Nephron progenitor cell (in vitro differentiated cells): ENCODE measurements around the gene TLN1.

ENCODE experiments used
- DNase-seq: peaks from one replicate; pipeline ENCODE4 v3.0.0; 2021
- H3K27ac Mint-ChIP-seq: 2 replicates; pipeline ENCODE4 v1.8.0; 2021; ENCODE audit warnings: mild to moderate bottlenecking, moderate library complexity, mixed read lengths
- H3K27me3 Mint-ChIP-seq: 2 replicates; pipeline ENCODE4 v1.8.0; 2021; ENCODE audit warnings: mild to moderate bottlenecking, low read depth, mixed read lengths; ENCODE audit not compliant: poor library complexity
- H3K36me3 Mint-ChIP-seq: 2 replicates; pipeline ENCODE4 v1.8.0; 2021; ENCODE audit warnings: low read depth, mixed read lengths
- H3K4me1 Mint-ChIP-seq: 2 replicates; pipeline ENCODE4 v1.8.0; 2021; ENCODE audit warnings: mixed read lengths
- H3K4me3 Mint-ChIP-seq: 2 replicates; pipeline ENCODE4 v1.8.0; 2021; ENCODE audit warnings: mild to moderate bottlenecking, moderate library complexity, mixed read lengths
- H3K9me3 Mint-ChIP-seq: 2 replicates; pipeline ENCODE4 v1.8.0; 2021; ENCODE audit warnings: mild to moderate bottlenecking, moderate library complexity, mixed read lengths
- TF ChIP-seq, protein P1 (sequence below): fragments of 200-600 bp; sonication (generic); IDR thresholded peaks from 2 replicates; pipeline ENCODE4 v1.5.0; 2021; ENCODE audit warnings: antibody characterized with exemption

The TLN1 gene

DNA sequence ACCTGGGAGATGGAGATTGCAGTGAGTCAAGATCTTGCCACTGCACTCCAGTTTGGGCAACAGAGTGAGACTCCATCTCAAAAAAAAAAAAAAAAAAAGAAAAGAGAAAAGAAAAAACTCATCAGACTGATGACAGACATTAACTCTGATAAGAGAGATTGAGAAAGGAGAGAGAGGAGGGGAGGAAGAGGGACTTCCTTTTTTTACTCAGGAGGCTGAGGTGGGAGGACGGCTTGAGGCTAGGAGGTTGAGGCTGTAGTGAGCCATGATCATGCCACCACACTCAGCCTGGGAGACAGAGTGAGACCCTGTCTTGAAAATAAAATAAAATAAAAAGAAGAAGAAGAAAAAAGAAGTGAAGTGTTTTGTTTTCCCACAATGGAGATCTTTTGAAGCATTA, 31.8 kb upstream of the TLN1 start:
- Mint-ChIP-seq H3K36me3 (peaks cover 9% of the 10 kb centered on the region), H3K4me1 (peaks cover 21% of the 10 kb centered on the region), H3K27me3 (peaks cover 7% of the 10 kb centered on the region), H3K4me3 (no peak overlapping the region), H3K27ac (no peak overlapping the region), H3K9me3 (no peaks in the 10 kb centered on the region)
- DNase-seq: no peak
- TF ChIP-seq, protein P1, sequence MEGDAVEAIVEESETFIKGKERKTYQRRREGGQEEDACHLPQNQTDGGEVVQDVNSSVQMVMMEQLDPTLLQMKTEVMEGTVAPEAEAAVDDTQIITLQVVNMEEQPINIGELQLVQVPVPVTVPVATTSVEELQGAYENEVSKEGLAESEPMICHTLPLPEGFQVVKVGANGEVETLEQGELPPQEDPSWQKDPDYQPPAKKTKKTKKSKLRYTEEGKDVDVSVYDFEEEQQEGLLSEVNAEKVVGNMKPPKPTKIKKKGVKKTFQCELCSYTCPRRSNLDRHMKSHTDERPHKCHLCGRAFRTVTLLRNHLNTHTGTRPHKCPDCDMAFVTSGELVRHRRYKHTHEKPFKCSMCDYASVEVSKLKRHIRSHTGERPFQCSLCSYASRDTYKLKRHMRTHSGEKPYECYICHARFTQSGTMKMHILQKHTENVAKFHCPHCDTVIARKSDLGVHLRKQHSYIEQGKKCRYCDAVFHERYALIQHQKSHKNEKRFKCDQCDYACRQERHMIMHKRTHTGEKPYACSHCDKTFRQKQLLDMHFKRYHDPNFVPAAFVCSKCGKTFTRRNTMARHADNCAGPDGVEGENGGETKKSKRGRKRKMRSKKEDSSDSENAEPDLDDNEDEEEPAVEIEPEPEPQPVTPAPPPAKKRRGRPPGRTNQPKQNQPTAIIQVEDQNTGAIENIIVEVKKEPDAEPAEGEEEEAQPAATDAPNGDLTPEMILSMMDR: no peak

DNA sequence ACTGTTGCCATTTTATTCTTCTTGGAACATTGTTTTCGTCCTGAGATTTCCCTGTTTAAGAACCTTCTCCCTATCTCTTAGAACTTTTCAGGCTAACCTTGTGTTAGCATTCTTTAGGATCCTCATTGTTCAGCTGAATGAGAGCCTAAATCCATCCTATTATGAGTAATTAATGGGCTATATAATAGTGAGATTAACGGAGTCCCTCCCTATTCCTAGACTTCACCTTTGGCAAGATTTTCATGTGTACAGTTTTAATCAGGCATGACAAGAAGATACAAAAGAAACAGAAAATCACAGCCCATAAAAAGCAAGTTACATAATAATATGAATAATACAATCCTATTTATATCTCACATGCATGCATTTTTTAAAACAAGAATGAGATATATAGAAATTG, 31.2 kb upstream of the TLN1 start:
- Mint-ChIP-seq H3K27me3 (peaks cover 7% of the 10 kb centered on the region), H3K4me3 (no peak overlapping the region), H3K27ac (no peak overlapping the region), H3K9me3 (no peaks in the 10 kb centered on the region), H3K36me3 (peaks cover 9% of the 10 kb centered on the region), H3K4me1 (peaks cover 27% of the 10 kb centered on the region)
- DNase-seq: no peak
- TF ChIP-seq, protein P1: no peak

DNA sequence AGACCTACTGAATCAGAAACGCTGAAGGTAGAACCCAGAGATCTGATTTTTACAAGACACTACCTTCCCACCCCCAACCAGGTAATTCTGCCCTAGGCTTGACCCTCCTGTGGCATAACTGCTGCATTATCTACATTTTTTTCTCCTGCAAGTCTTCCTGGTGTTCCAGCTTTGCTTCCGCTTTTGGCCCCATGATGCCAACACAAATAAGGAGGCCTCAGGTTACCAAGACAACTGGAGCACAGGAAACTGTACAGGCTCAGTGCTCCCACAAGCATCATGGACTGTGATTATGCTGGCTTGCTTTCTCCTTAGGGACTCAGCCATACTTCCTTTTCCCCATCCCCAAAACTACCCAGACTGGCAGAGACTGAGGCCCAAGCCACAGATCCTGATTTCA, 28.7 kb upstream of the TLN1 start:
- Mint-ChIP-seq H3K4me1 (peaks cover 39% of the 10 kb centered on the region), H3K27me3 (peaks cover 7% of the 10 kb centered on the region), H3K27ac (no peak overlapping the region), H3K4me3 (no peak overlapping the region), H3K36me3 (peaks cover 14% of the 10 kb centered on the region), H3K9me3 (no peaks in the 10 kb centered on the region)
- no peak for DNase-seq
- TF ChIP-seq, protein P1: no peak

DNA sequence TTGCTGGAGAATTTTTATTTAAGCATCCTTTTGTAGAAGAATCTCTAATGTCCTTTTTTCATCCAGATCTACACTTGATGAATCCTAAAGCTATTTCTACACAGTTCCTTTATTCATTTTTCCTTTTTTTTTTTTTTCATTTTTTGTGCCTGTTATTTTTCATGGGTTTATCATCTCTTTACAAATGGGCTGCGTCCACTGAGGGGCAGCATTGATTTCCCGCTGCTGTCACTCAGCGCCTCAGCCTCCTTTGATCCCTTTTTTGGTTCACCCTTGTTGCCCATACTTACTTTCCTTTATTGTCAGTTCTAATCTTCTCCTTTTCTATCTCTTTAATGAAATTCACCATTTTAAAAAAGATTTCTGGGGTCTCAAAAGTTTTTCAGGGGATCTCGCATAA, 27.8 kb upstream of the TLN1 start:
- H3K27ac Mint-ChIP-seq: no peak overlapping the region
- peaks cover 7% of the 10 kb centered on the region for H3K27me3 Mint-ChIP-seq
- H3K9me3 Mint-ChIP-seq: no peaks in the 10 kb centered on the region
- H3K4me3 Mint-ChIP-seq: peak overlapping the region; percentile 47
- peaks cover 22% of the 10 kb centered on the region for H3K36me3 Mint-ChIP-seq
- TF ChIP-seq, protein P1: no peak
- H3K4me1 Mint-ChIP-seq: peaks cover 39% of the 10 kb centered on the region
- no peak for DNase-seq

DNA sequence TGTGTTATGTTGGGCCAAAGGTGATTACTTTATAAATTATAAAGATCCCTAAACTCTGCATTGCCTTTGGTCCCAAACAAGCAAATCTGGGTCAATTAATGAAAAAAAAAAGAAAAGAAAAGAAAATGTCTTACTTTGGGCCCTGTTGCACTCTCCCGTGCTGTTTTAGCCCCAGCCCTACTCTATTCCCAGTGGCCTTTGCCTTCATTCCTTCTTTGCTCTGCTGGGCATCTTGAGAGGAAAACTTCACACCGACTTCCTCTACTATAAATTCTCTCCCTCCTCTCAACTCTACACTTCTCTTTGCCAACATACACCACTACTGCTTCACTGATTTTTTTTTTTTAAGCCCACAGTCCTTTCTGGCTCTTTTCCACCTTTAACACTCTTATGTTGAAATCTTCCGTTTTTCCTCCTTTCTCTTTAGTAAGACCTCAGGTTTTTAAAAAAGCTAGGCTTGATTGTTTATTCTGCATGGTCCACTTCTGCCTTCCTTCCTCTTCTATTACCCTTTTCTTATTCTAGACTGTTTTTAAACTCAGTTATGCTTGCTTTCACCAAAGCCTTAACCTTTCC, 26.6 kb upstream of the TLN1 start:
- H3K4me3 Mint-ChIP-seq: peak overlapping the region; percentile 95
- no peaks in the 10 kb centered on the region for H3K9me3 Mint-ChIP-seq
- H3K4me1 Mint-ChIP-seq: peaks cover 39% of the 10 kb centered on the region
- peaks cover 21% of the 10 kb centered on the region for H3K36me3 Mint-ChIP-seq
- TF ChIP-seq, protein P1: no peak
- H3K27me3 Mint-ChIP-seq: peaks cover 4% of the 10 kb centered on the region
- no peak for DNase-seq
- peak overlapping the region; percentile 7 for H3K27ac Mint-ChIP-seq

DNA sequence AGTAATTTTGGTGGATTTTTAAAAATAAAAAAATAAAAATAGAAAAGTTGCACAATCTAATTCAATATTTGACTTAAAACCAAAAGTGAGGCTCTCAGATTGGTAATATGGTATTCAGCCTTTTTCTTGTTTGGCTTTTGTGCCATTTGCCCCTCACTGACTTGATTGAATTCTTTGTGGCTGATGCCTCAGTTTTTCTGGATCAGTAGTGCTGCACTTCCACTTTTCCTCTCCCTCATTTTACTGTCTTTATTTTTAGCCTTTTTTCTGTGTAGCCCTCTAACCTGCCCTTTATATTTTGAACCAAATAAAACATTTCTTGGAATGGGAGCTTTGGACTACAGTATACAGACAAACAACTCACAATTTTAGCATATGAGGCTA, 25.9 kb upstream of the TLN1 start:
- peak overlapping the region; percentile 95 for H3K4me3 Mint-ChIP-seq
- DNase-seq: no peak
- TF ChIP-seq, protein P1: no peak
- peaks cover 25% of the 10 kb centered on the region for H3K36me3 Mint-ChIP-seq
- no peaks in the 10 kb centered on the region for H3K9me3 Mint-ChIP-seq
- H3K27ac Mint-ChIP-seq: peak overlapping the region; percentile 37
- H3K4me1 Mint-ChIP-seq: peaks cover 39% of the 10 kb centered on the region
- peaks cover 4% of the 10 kb centered on the region for H3K27me3 Mint-ChIP-seq
